Stimulated activated CD8-positive, alpha-beta memory T cell treated with anti-CD3 and anti-CD28 coated beads, Interleukin-4, amount 100 ng/mL, for 4 hours (primary cell): ENCODE results near the gene FAM219B.
"Not testable (repeated sequence)": the region's sequence is repeated elsewhere in the genome, so short reads cannot be mapped to it uniquely, and the experiment has no call there.

ENCODE experiments used
- DNase-seq, 2 donors: peaks; one replicate each; pipeline ENCODE4 v3.0.0-alpha.2; 2020; ENCODE audit warnings: low read depth in 2 of 2, low spot score in 1 of 2

FAM219B gene, protein sequence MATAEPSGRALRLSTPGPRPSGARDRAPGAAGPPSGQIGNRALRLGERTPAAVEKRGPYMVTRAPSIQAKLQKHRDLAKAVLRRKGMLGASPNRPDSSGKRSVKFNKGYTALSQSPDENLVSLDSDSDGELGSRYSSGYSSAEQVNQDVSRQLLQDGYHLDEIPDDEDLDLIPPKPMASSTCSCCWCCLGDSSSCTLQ

DNA sequence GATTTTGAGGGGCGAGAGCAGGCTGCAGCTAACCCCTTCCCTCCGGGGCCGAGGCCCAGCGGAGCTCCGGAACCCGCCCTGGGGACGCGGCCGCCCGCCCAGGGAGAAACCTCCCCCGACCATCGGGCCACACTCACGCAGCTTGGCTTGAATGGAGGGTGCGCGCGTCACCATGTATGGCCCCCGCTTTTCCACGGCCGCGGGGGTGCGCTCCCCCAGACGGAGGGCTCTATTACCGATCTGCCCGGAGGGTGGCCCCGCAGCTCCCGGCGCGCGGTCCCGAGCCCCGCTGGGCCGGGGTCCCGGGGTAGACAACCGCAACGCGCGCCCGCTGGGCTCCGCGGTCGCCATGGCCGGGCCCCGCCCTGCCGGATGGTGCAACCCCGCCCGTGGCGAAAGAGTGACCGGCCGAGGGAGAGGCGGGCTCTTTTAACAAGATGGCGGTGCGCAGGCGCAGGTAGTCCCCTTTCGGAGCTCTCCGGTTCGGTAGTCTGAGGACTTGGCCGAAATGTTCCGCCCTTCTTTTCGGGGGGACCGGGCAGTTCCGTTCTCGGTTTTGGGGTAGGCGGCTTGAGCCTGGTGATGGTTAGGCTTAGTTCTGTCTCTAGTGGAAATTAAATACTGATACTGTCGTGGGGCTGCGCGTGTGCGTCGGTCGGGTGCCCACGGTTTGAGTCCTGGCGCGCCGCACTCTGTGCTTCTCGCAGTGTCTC, at the start of gene FAM219B:
FAM219B (minus strand) TSS at position 402 of the 713 bp plus-strand sequence; CDS start at position 351, 51 bp downstream.
- peak; percentile 46 to 56 for DNase-seq

DNA sequence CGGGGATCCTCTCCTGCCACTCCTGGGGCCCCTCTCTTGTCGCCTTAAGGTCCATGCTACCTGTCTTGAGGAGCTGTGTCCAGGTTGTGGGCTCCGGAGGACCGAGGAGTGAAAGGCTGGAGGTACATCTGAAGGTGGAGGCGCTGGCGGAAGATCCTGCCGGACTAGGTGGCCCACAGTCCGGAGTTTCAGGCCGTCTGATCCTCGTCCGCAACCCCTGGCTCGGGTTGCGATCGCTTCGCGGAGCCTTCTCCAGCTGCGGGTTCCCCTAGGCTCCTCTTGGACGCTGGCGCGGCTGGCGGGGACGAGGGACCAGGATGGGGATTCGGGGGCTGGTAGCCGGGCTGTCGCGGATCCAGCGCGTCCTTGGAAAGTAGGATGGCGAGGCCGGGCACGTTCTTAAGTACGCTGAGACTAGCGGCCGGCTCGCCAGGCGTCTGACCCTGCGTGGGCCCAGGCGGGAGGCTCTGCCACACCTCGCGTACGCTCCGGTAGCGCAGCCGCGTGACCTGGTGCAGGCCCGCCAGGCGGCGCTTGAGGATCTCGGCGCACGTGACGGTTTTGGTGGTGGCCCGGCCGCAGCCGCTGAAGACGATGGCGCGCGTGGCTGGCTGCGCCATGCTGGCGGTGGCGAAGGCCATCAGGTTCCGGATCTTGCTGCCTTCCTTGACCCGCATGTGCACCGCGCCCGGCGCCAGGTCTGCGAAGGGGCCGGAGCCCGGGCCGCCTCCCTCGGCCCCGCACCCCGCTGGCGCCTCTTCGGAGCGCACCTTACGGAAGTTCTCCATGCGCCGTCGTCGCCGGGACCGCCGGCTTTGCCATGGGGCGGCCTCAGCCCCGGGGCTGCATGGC, 49.4 kb upstream of the FAM219B start:
- peak; percentile 28 to 45 for DNase-seq

DNA sequence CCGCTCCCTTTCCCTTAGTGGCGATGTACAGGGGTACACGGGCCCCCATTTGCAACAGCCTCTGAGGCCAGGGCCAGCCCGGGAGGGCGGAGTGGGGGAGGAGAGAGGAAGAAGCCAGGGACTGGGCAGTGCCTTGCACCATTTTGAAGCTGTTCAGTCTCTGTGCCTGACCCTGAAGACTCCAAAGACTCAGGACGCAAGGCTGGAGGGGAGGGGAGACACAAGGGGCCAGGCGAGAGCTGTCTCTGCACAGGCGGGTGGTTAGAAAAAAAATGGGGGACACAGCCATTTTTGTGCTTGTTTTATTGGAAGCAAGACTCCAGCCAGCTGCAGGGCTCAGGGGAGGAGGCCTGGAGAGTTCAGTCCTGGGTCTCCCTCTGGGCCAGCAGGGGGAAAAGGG, 48.4 kb upstream of the FAM219B start:
- DNase-seq = no peak

DNA sequence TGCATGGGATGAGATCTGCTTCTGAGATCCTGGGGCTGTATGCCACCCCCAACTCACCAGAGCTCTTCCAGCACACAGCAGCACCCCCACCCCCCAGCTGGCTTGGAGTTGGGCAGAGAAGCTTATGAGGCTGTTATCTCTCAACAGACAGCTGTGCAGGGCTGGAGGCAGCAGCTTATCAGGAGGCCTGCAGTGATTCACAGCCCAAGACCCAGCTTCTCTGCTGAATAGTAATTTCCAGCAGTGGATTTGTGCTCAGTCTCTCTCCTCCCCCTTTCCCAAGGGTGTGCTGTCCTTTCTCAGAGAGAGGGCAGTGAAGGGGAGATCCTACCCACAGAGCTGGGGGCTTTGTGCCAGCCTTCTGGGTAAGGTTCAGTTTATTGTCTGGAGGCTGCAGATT, 47.9 kb upstream of the FAM219B start:
- no peak for DNase-seq

DNA sequence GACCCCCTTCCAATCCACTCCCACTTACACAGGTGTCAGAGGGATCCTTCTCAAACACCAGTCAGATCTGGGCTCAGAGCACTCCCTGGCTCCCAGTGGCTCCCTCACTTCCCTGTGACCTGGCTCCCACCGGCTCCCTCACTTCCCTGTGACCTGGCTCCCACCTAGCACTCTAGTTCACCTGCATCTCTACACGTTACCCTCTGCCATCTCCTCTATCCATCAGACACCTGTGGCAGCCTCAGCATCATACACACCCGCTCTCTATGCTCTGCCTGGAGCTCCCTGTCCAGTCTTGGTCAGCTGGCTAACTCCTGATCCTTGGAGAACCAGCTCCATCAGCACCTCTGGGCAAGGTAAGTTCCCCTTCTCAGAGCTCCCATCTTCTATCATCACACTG, 44.4 kb upstream of the FAM219B start:
- no peak for DNase-seq

DNA sequence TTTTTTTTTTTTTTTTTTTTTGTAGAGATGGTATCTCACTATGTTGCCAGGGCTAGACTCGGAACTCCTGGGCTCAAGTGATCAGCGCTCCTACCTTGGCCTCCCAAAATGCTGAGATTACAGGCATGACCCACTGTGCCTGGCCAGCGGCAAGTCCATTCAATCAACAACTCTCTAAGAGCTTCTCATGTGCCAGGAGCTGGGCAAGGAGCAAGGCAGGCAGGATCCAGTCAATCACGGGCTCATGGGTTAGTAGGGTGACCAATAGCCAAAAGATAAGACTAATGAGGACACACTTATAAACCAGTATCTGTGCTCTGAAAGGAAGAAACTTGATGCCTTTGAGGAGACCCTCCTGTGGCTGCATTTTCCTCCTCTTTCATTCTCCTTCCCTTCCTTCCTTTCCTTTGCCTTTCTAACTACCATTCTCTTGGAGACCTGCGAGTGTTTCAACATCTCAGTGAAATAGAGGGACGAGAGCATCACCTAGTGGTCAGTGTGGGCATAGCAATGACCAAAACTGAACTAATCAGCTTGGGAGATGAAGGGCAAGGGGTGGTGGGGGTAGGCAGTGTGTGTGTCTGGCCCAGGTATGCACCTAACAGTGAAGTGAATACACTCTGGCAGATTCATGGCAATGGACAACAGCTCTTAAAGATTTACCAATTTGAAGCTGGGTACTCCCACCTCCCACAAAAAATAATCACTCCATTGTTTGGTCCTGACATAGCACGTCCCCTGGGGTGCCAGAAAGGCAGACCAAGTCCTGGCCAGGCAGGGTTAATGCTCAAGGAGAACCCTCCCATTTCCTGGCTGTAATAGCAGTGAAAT, 43.6 kb upstream of the FAM219B start:
- peak; percentile 44 to 77 for DNase-seq

DNA sequence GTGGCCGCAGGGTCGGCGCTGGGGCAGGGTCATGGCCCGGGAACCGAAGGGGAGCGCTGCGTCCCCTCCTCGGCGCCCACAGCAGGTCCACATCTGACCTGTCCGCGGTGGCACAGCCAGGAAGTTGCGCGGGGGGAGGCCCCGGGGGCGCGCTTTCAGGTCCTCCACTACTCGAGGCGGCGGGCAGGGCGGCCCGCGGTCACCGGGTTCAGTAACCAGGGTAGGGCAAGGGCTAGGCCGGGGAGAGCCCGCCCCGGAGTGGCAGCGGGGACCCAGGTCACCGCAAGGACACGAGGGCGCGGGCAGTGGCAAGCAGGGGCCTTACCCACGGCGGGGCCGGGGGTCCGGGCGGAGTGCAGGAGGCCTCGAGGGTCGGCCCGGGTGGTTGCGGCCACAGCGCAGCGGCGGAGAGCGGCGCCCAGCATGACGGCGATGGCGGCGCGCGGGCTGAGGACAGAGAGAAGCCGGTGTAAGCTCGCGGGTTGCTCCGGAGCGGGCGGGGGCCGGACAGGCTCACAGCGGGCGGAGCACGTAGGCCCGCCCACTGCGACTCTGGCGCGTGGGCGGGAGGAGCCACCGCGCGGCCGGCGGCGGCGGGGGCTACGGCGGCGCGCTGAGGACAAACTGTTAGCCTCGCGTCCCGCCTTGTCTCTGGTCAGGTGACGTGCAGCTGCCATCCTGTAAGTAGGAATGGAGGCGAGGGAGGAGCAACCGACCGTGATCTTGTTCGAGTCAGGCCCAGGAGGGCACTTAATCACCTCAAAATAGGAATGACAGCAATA, 31.1 kb upstream of the FAM219B start, which contains the start of gene COX5A:
COX5A (minus strand) TSS at position 484 of the 782 bp plus-strand sequence; CDS start at position 425, 59 bp downstream.
- DNase-seq = peak; percentile 68 to 84

DNA sequence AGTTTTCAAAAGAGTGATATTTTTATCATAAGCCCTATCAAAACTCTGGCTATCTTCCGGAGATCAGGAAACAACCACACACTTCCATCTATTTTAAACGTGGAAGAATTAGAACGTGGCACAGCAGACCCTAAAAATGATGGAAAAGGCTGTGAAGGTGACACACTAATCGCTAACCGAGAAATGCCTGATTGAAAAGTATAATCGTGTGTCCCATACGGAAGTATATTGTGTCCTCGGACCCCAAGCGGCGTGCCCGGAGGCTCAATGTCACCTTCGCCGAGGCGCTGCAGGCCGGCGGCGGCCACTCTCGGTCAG, 30.6 kb upstream of the FAM219B start:
- no peak for DNase-seq

DNA sequence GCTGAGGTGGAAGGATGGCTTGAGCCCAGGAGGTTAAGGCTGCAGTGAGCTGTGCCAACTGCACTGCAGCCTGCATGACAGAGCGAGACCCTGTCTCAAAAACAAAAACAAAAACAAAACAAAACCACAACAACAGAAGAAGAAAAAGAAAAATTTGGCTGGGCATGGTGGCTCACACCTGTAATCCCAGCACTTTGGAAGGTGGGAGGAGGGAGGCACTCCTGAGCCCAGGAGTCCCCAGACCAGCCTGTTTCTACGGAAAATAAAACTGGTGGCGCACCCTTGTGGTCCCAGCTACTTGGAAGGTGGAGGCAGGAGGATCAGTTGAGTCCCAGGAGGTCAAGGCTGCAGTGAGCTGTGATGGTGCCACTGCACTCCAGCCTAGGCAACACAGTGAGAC, 28.5 kb upstream of the FAM219B start:
- DNase-seq = not testable (repeated sequence)

DNA sequence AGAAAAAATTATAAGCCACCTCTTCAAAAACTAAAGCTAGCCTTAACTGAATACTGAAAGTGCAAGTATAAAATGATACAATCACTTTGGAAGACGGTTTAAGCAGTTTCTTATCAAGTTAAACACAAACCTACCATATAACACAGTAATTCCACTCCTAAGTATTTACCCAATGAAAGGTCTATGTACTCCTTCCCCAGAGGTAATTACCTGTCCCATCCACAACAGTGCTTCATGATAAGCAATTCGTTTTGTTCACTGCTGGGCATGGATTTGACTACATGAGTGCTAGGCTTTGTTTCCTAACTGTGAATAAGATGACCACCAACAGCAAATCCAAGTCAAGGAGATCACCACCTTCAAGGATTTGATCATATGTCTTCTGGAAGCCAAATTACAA, 26.9 kb upstream of the FAM219B start:
- DNase-seq = no peak

DNA sequence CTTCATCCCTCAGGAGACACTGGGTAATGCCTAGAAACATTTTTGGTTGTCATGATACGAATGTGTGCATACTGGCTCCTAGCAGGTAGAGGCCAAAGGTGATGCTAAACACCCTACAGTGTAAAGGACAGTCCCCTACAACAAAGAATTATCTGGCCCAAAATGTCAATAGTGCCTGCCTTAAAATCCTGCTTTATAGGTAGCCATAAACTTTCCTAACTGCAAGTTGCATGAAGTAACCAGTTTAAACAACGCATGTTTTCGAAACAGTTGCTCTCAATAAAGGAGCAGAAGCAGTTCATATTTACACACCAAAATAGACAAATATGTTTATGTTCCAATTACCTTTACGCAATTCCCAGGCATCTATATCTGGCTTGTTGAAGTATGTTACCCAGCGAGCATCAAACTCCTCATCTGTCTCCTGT, 22.1 kb upstream of the FAM219B start:
- no peak for DNase-seq

DNA sequence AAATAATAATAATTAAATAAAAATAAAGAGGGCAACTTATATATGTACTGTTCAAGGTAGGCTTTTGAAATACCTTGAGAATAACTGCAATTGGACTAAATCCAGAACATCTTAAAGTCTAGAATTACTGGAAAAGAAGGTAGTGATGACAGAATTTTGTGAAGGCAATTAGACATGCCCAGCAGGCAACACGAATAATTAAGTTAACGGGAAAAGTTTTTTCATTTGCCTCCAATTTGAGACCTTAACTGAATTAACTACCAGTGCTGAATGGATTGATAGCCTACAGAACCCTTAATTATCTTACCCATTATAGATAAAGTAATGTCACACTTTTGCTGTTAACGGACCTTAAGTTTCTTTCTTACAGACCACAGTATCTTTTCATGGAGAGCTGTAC, 17.9 kb upstream of the FAM219B start:
- no peak for DNase-seq

DNA sequence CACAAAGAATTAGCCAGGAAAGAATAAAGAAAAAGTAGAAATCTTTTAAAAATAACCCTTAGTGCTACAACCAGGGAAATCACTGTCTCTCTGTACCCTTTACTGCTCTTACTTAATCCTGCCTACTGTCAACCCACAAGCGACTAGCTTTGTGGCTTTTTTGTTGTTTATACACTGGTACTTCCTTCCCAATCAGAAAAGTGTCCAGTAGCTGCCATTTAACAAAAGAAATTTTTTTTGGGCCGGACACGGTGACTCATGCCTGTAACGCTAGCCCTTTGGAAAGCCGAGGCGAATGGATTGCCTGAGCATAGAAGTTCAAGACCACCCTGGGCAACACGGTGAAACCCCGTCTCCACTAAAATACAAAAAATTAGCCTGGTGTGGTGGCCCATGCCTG, 13.8 kb upstream of the FAM219B start:
- DNase-seq = no peak

DNA sequence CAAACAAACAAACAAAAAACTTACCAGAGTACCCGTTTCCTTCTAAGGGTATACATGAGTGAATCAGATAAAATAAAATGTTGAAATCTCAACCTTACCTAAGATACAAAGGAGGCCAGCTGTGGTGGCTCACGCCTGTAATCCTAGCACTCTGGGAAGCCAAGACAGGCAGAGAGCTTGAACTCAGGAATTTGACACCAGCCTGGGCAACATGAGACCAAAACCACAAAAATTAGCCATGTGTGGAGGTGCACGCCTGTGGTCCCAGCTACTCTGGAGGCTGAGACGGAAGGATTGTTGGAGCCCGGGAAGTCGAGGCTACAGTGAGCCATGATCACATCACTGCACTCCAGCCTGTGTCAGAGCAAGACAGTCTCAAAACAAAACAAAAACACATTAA, 11.0 kb upstream of the FAM219B start:
- no peak for DNase-seq

DNA sequence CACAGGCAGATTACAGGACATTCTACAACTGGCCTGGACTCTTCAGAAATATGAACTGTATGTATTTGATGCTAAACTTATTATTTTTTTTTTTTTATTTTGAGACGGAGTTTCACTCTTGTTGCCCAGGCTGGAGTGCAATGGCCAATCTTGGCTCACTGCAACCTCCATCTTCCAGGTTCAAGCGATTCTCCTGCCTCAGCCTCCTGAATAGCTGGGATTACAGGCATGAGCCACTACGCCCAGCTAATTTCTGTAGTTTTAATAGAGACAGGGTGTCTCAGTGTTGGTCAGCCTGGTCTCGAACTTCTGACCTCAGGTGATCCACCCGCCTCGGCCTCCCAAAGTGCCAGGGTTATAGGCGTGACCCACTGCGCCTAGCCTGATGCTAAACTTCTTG, 7.1 kb upstream of the FAM219B start:
- not testable (repeated sequence) for DNase-seq

DNA sequence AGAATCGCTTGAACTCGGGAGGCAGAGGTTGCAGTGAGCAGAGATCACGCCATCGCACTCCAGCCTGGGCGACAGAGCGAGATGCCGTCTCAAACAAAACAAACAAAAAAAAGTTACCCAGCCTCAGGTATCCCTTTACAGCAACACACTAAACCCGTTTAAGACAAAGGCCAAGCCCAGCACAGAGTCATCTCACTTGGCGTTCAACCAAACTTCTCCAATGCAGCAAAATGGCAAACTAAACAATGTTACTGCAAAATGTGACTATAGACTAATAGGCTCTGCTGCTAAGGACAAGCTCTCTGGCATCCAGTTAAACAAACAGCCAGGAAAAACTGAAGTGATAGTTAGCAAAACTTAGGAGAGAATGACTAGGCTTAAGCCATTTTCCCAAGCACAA, 6.4 kb upstream of the FAM219B start:
- no peak for DNase-seq

DNA sequence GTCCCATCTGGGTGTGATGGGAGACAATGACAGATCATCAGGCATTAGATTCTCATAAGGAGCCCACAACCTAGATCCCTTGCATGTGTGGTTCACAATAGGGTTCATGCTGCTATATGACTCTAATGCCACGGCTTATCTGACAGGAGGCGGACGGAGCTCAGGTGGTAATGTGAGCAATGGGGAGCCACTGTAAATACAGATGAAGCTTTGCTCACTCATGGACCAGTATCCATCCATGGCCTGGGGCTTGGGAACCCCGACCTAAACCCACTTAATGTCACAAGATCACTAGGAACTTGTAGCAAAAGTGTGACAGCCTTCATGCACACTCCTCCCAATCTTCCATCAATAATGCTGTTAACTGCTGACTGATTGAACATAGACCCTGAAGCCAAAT, 2.0 kb upstream of the FAM219B start:
- DNase-seq = no peak

DNA sequence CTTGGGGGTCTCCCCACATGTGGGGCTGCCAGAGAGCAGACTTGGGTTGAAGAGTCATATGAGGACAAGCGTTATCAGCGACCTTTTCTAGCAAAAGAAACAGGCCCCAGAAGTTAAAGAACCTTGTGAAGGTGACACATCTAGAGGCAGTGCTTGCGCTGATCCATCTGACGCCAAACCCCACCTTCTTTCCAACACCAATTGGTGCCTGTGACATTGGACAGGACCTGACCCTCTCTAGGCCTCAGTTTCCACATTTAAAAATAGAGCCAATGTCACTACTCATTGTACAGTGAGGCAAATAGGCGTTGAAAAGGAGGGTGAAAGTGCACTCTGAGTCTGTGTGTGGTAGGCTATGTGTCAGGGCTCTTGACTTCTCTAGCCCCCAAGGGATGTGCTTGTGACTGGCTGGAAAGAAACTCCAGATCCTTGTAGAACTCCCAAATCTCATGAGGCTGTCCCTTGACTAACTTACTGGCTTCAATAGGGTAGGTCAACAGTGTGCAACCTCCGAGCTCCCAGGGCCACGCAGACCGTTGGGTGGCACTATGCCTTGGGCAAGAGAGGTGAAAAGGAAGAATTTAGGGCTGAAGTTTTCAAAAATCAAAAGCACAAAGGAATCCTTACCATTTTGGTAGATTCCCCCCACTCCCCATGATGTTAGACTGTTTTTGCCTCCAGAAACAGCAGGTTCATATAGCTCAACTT, 666 bp upstream of the FAM219B start:
- no peak for DNase-seq

DNA sequence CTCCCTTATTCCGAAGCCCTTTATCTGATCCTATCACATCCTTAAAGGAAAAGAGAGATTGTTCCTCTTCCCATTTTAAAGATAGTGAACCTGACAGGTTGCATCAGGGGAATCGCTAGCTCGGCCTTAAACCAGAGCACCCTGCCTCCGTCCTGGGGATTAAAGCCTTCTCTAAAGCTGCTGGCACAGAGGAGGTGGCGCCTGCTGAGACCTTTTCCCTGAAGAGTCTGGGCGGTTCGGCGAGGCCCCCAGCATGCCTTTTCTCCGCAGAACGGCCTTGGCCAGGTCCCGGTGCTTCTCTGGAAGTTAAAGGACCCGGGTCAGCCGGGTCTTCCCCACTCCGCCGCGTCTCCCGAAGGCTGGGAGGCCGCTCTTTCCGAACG, 593 bp downstream of the FAM219B start:
- DNase-seq = no peak
